Retinal pigment epithelial cell (primary cell): ENCODE data around the gene MROH7.

Experiments
- DNase-seq: peaks from one replicate; pipeline ENCODE4 v3.0.0-alpha.2; 2010; ENCODE audit warnings: low read depth
- H3K4me3 ChIP-seq: 2 replicates; pipeline ENCODE4 v1.5.1; 2011; ENCODE audit warnings: mild to moderate bottlenecking, low read length, control low read depth, moderate library complexity
- CTCF ChIP-seq: conservative IDR thresholded peaks from 2 replicates; pipeline ENCODE4 v1.5.1; 2011; ENCODE audit warnings: low read depth, low read length, control low read depth, inconsistent platforms

Gene MROH7

GRCh38 chr1:54645806-54646676 lies 4.5 kb downstream of the MROH7 start:
- no peak for TF ChIP-seq CTCF

DNA sequence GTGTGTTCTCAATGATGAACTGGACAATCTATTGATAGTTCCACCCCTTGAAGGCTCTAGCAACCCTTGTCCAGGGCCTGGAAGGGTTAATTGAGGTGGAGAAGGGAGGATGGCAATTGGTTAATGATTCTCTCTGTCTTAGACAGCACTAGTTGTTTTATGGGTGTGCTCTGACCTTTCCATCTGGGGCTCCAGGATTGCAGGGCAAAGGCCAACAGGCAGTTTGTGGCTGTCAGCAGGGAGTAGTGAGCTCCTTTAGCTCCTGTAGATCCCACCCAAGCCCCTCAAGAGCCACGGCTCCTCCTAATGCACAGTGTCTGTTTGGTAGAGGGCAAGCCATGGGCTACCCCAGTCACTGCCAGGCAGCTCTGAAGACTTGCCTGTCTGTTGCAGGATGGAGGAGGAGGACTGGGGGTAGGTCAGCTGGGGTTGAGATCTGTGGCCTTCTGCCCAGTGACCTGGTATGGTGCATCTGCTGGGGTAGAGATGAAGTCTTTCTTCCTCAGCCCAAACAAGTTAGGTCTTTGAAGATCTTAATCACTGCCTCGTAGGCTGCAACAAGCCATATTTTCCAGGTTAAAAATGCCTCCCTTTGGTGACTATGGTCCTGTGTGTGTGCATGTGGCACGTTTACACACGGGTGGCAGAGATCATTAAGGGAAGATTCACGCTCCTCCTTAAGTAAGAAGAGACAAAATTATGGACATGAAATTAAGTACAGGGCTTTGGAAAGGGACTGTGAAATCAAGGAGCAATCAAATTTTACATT lies 7.7 kb downstream of the MROH7 start:
- DNase-seq: no peak
- no peak overlapping the region for H3K4me3 ChIP-seq
- no peak for TF ChIP-seq CTCF

More at GRCh38 chr1:54645806-54646676, 4.5 kb downstream of the MROH7 start:
- DNase-seq: no peak
- H3K4me3 ChIP-seq: no peak overlapping the region

DNA sequence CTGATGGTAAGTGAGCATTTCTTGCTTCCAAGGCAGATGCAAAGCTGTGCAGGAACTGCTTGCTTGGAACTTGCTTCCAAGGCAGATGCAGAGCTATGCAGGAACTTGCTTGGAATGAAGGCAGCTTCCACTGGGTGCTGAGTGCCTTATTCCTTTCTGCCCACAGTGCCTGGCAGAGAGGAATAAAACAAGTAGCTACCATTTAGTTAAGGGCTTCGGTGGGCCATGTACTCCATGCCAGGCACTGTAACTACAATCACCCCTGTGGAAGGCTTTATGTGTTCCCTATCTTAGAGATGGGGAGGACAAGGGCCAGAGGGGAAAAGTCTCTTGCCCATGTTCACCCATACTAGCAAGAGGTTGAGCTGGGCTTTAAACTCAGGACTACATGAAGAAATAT lies 8.3 kb downstream of the MROH7 start:
- no peak for TF ChIP-seq CTCF
- no peak overlapping the region for H3K4me3 ChIP-seq

GRCh38 chr1:54650417-54650816 lies 8.8 kb downstream of the MROH7 start:
- no peak for TF ChIP-seq CTCF
- DNase-seq: no peak
- no peak overlapping the region for H3K4me3 ChIP-seq

More for the DNA sequence above, 8.3 kb downstream of the MROH7 start:
- DNase-seq: no peak

GRCh38 chr1:54651608-54652007 lies 10.0 kb downstream of the MROH7 start:
- no peak for TF ChIP-seq CTCF
- DNase-seq: no peak

DNA sequence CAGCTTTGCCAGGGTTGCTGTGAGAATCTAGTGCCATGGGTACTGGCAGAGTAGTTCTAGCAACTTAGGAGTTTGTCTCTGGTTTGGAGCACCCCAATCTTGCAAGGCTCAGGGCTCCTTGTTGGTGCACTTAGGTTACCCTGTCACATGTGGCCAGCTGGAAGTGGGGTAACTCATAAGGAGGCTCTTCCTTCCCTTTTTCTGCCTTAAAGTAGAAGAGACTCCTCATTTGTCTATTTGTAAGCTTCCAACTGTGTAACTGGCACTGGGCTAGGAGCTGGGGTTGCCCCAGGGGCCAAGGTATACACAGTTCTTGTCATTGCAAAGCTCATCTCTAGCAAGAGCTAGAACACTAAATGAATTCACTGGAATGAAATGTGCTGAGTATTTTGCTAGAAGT lies 10.6 kb downstream of the MROH7 start:
- H3K4me3 ChIP-seq: no peak overlapping the region
- DNase-seq: no peak
- TF ChIP-seq CTCF: no peak

More at GRCh38 chr1:54651608-54652007, 10.0 kb downstream of the MROH7 start:
- no peak overlapping the region for H3K4me3 ChIP-seq

- no peak overlapping the region for H3K4me3 ChIP-seq
- DNase-seq: no peak
- no peak for TF ChIP-seq CTCF
Measured at GRCh38 chr1:54653036-54653435, 11.4 kb downstream of the MROH7 start.
